ENCODE data around the gene NLN.
"Not testable (repeated sequence)": the region's sequence is repeated elsewhere in the genome, so short reads cannot be mapped to it uniquely, and the experiment has no call there.

Gene NLN

DNA sequence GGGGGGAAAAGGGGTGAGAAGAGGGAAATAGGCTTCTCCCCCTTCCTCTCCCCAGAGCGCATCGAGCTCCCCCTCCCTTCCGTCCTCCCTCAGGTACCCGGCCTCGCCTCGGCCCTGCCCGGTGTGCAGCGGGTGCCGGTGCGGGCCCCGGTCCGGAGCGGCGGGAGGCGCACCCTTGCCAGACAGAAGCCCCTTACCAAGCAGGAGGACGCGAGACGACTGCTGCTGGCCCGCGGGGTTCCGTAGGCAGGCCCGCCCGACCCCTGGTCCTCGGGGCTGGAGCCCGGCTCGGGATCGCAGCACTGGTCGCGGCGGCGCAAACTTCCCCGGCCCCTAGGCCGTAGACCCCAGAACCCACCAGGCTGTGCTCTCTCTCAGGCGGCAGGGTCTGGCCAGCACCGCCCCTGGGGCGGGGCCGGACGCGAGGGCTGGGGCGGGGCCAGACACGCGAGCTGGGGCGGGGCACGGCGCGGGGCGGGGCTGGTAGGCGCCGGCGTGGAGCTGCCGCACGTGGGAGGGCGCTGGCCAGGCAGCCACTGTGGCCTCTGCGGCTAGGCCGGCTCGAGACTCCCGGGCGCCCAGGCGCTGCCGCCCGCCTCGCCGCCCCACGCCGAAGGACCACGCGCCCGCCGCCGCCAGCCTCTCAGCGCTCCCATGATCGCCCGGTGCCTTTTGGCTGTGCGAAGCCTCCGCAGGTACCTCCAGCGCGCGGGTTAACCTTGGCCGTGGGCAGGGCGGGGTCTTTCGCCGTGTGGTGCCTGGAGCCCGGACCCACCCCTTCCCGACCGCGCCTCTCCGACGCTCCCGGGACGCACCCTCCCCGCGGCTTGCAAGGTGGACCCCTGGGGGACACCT, at the start of gene NLN, which contains the start of gene SGTB:
NLN (plus strand) TSS at position 486 of the 855 bp plus-strand sequence; CDS start at position 655, 169 bp downstream.
SGTB (minus strand) TSS at position 390 of the 855 bp plus-strand sequence. CDS start 1,302 bp downstream, outside the sequence.
- CTCF ChIA-PET: interaction anchor here (1.1 to 1.6 kb wide), 5 partner anchors 20 to 31 kb away, joined by 3 to 7 read pairs (median 4); no protein-coding TSS in a partner anchor
- POLR2A ChIA-PET: no interaction called here
- TF ChIP-seq, protein P1, sequence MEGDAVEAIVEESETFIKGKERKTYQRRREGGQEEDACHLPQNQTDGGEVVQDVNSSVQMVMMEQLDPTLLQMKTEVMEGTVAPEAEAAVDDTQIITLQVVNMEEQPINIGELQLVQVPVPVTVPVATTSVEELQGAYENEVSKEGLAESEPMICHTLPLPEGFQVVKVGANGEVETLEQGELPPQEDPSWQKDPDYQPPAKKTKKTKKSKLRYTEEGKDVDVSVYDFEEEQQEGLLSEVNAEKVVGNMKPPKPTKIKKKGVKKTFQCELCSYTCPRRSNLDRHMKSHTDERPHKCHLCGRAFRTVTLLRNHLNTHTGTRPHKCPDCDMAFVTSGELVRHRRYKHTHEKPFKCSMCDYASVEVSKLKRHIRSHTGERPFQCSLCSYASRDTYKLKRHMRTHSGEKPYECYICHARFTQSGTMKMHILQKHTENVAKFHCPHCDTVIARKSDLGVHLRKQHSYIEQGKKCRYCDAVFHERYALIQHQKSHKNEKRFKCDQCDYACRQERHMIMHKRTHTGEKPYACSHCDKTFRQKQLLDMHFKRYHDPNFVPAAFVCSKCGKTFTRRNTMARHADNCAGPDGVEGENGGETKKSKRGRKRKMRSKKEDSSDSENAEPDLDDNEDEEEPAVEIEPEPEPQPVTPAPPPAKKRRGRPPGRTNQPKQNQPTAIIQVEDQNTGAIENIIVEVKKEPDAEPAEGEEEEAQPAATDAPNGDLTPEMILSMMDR (IDR thresholded peaks at IDR 0.05; ENCODE audit: control extremely low read depth, extremely low read depth, low read depth, missing control alignments): no peak
- peak; percentile 97 for DNase-seq (ENCODE audit: extremely low spot score)

- ChIA-PET CTCF (interaction anchor here (1.1 kb wide), 1 partner anchor 14 kb away, joined by 4 read pairs; no protein-coding TSS in a partner anchor), POLR2A (no interaction called here)
- no peak for DNase-seq (ENCODE audit: extremely low spot score)
- TF ChIP-seq, protein P1 (IDR thresholded peaks at IDR 0.05; ENCODE audit: control extremely low read depth, extremely low read depth, low read depth, missing control alignments): no peak
Observed at GRCh38 chr5:65672796-65673195, 49.2 kb upstream of the NLN start.

DNA sequence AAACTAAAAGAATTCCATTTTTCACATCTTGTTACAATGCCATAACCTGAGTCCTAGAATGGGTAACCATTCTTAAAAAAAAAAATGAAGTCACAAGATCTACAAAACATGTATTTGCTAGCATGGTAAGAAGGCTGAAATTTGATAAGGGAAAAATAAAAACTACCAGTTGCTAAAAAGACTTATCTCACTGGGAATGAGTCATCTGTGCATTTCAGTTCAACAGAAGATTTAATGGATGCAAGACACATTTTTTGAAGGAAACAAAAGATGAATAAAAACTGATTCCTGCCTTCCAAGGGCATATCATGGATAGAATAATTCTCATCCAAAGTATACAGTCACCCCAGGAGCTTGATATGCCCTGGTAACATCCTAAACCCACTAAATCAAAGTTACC, 47.3 kb upstream of the NLN start:
- CTCF ChIA-PET: no interaction called here
- POLR2A ChIA-PET: no interaction called here
- TF ChIP-seq, protein P1 (IDR thresholded peaks at IDR 0.05; ENCODE audit: control extremely low read depth, extremely low read depth, low read depth, missing control alignments): no peak
- DNase-seq (ENCODE audit: extremely low spot score): no peak

- POLR2A ChIA-PET; DNase-seq (ENCODE audit: extremely low spot score): not testable (repeated sequence)
- CTCF ChIA-PET: interaction anchor here (0.9 to 1.8 kb wide), 4 partner anchors 9 to 480 kb away, joined by 3 to 6 read pairs (median 5); no protein-coding TSS in a partner anchor
Observed at GRCh38 chr5:65676056-65676455, 45.9 kb upstream of the NLN start.

GRCh38 chr5:65682148-65682547, 39.9 kb upstream of the NLN start:
- TF ChIP-seq, protein P1 (IDR thresholded peaks at IDR 0.05; ENCODE audit: control extremely low read depth, extremely low read depth, low read depth, missing control alignments): no peak
- no peak for DNase-seq (ENCODE audit: extremely low spot score)
- ChIA-PET CTCF (no interaction called here), POLR2A (no interaction called here)

GRCh38 chr5:65693121-65693520, 28.9 kb upstream of the NLN start:
- TF ChIP-seq, protein P1 (IDR thresholded peaks at IDR 0.05; ENCODE audit: control extremely low read depth, extremely low read depth, low read depth, missing control alignments): no peak
- CTCF ChIA-PET: no interaction called here
- DNase-seq (ENCODE audit: extremely low spot score): no peak
- POLR2A ChIA-PET: no interaction called here

DNA sequence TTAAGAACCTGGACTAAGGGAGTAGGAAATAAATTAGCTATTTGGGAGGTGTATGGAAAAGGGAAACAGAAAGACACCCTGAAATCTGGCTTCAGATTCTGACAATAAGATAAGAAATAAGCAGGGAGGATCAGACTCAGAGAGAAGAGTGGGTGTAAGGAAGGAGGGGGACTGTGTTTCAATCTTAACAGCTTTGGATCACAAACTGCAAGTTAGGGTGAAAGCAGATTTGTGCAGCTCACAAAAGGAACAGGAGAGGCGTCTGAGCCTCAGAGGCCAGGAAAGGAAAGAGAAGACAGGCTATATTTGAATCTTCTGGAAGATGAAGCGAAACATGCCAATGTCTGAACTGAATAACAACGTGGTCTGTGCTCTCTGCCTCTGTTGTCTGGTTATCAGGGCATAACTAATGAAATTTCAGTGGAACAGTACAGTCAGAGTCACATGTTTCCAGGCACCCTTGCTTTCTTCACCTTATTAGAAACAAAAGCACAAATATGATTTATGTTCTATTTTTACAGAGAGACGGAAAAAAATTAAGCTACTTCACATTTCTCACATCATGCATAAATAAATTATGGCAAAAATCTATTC, 26.7 kb upstream of the NLN start:
- CTCF ChIA-PET: interaction anchor here (1.2 to 2.6 kb wide), 5 partner anchors 9 to 27 kb away, joined by 3 to 6 read pairs (median 3); no protein-coding TSS in a partner anchor
- TF ChIP-seq, protein P1 (IDR thresholded peaks at IDR 0.05; ENCODE audit: control extremely low read depth, extremely low read depth, low read depth, missing control alignments): no peak
- DNase-seq (ENCODE audit: extremely low spot score): peak; percentile 31
- POLR2A ChIA-PET: no interaction called here

Data from GM10248 (cell line).